HFFc6 (cell line): Measurements from ENCODE around the gene CDC42BPG. TPM values are rescaled to one million over a fixed set of nuclear protein-coding genes. Genes with fewer than 3 reads are reported as not detected.

Experiments used
- DNase-seq: peaks from one replicate; pipeline ENCODE4 v3.0.0-alpha.2; 2018
- H3K27ac Mint-ChIP-seq: 2 replicates; pipeline ENCODE4 v1.8.0; 2020; ENCODE audit warnings: mild to moderate bottlenecking, mixed read lengths
- H3K27me3 Mint-ChIP-seq: 2 replicates; pipeline ENCODE4 v1.8.0; 2021; ENCODE audit warnings: mild to moderate bottlenecking, moderate library complexity, mixed read lengths; ENCODE audit not compliant: insufficient read depth
- H3K36me3 Mint-ChIP-seq: 2 replicates; pipeline ENCODE4 v1.8.0; 2021; ENCODE audit warnings: low read depth, mixed read lengths
- H3K4me1 Mint-ChIP-seq: 2 replicates; pipeline ENCODE4 v1.8.0; 2020; ENCODE audit warnings: low read depth, mixed read lengths
- H3K4me3 Mint-ChIP-seq: 2 replicates; pipeline ENCODE4 v1.8.0; 2020; ENCODE audit warnings: mild to moderate bottlenecking, moderate library complexity, mixed read lengths
- H3K9me3 Mint-ChIP-seq: 2 replicates; pipeline ENCODE4 v1.8.0; 2020; ENCODE audit warnings: mild to moderate bottlenecking, mixed read lengths
- total RNA-seq, 6 experiments: library from RNA; stranded (reverse); fragmentation: NEBNext Ultra II Directional; extraction: Animal tissue kit (Norgen Biotek cat#: 25700); gene quantifications; 2 replicates in 1 of 6; 3 replicates in 5 of 6; pipeline ENCODE4 v1.2.3, GENCODE V29; 2021
- TF ChIP-seq, protein P1 (sequence below): fragments of 200-600 bp; sonication (generic); IDR thresholded peaks from 2 replicates; pipeline ENCODE4 v1.5.0; 2021; ENCODE audit warnings: antibody characterized with exemption, mild to moderate bottlenecking

Gene CDC42BPG
- total RNA-seq, 6 experiments from 2014 or later: 0.02 to 0.21 (median 0.05) TPM; not detected in 1

DNA sequence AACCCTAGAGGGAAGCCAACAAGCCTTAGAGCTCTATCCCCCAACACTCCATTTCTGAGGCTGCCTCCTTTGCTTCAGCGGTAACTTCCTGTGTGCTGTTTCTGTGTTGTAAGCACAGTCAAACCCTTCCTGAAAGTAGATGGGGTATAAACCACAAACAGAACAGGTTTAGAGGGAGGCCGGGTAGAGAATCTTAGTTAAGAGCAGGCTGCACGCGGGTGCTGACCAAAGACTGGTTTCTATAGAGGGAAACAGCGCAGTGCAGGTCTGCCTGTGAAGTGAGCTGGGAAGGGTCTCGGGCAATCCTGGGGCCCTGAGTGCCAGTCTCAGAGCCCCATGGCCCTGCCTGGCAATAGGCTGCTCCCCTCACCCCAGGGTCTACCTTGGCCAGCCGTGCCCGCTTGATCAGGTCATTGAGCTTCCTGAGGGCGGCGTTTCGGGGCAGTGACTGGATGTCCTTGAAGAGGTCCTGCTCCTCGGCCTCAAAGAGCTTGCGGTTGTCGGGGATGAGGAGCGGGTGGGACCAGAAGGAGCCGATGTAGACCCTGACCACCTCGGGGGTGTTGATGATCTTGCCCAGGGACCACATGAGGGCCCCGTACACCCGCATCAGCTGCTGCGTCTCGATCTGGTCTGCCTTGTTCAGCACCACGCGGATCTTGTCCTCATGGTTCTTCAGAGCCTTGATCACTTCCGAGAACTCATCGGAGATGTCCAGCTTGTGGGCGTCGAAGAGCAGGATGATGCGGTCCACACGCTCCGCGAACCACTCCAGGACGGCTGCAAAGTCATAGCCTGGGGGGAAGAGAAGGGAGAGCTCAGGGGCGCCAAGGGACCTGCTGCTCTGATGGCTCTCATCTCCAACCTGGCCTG is 15.3 kb upstream of the CDC42BPG start:
- H3K9me3 Mint-ChIP-seq: no peaks in the 10 kb centered on the region
- H3K4me1 Mint-ChIP-seq: peaks cover 50% of the 10 kb centered on the region
- H3K4me3 Mint-ChIP-seq: no peak overlapping the region
- peaks cover 18% of the 10 kb centered on the region for H3K36me3 Mint-ChIP-seq
- DNase-seq: no peak
- peaks cover 1% of the 10 kb centered on the region; the same call in 1 of the 2 replicates for H3K27me3 Mint-ChIP-seq
- H3K27ac Mint-ChIP-seq: peak overlapping the region; percentile 43; the same call in 1 of the 2 replicates
- TF ChIP-seq, protein P1, sequence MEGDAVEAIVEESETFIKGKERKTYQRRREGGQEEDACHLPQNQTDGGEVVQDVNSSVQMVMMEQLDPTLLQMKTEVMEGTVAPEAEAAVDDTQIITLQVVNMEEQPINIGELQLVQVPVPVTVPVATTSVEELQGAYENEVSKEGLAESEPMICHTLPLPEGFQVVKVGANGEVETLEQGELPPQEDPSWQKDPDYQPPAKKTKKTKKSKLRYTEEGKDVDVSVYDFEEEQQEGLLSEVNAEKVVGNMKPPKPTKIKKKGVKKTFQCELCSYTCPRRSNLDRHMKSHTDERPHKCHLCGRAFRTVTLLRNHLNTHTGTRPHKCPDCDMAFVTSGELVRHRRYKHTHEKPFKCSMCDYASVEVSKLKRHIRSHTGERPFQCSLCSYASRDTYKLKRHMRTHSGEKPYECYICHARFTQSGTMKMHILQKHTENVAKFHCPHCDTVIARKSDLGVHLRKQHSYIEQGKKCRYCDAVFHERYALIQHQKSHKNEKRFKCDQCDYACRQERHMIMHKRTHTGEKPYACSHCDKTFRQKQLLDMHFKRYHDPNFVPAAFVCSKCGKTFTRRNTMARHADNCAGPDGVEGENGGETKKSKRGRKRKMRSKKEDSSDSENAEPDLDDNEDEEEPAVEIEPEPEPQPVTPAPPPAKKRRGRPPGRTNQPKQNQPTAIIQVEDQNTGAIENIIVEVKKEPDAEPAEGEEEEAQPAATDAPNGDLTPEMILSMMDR: no peak

DNA sequence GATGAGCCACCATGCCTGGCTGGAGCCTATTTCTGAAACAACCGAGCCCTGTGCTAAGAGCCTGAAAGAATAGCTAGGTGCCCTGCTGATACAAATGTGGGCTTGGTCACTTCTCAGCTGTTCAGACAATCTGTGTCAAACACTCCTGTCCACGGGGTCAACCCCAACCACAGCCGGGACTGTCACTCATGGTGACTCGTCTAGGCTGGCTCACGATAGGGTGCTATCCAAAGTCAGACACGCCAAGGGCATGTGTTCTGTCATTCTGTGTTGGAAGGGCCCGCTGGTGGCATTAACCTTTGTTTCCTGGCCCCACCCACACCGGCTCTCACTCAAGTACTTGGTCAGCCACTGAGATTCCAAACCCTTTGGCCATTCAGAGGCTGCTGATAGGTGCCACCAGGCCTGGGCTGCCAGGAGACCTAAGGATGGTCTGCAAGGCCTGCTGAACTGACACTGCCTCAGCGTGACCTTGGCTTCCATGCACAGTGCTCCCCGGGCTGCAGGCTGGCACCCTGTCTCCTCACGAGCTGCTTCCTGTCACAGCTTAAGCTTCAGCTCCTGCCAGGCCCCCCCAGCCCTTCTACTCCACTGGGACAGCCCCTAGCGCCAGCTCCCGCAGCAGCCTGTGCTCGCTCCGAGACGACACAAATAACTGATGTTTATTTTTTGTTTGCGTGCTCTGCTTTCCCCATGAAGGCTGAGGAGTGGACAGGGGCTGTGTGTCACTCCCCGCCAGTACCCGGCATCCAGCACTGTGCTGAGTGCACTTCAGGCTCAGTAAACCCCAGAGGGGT is 14.2 kb upstream of the CDC42BPG start:
- DNase-seq: no peak
- Mint-ChIP-seq H3K27me3 (peaks cover 1% of the 10 kb centered on the region; the same call in 1 of the 2 replicates), H3K9me3 (no peaks in the 10 kb centered on the region), H3K36me3 (peaks cover 23% of the 10 kb centered on the region), H3K27ac (no peak overlapping the region), H3K4me3 (no peak overlapping the region), H3K4me1 (peaks cover 45% of the 10 kb centered on the region)
- TF ChIP-seq, protein P1: no peak

DNA sequence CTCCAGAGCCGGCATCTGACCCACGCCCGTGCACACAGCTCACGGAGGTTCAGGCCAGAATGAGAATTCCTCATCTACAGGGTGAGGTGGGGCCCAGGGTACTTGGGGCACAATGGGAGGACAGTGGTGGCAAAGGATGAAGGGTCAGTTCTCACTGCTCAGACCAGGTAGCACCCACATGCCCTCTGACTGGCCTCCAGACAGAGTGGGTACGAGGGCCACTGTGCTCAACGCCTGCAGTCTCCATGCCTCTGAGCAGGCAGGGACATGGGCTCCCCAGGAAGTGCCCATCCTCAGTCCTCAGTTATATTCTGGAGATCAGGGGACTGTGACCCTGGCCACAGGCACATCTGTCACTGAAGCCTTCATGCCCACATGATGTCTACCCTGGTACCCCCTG is 13.0 kb upstream of the CDC42BPG start:
- TF ChIP-seq, protein P1: no peak
- no peaks in the 10 kb centered on the region for H3K27me3 Mint-ChIP-seq
- H3K27ac Mint-ChIP-seq: peak overlapping the region; percentile 71
- DNase-seq: no peak
- H3K36me3 Mint-ChIP-seq: peaks cover 23% of the 10 kb centered on the region
- no peak overlapping the region for H3K4me3 Mint-ChIP-seq
- peaks cover 33% of the 10 kb centered on the region for H3K4me1 Mint-ChIP-seq
- H3K9me3 Mint-ChIP-seq: no peaks in the 10 kb centered on the region

DNA sequence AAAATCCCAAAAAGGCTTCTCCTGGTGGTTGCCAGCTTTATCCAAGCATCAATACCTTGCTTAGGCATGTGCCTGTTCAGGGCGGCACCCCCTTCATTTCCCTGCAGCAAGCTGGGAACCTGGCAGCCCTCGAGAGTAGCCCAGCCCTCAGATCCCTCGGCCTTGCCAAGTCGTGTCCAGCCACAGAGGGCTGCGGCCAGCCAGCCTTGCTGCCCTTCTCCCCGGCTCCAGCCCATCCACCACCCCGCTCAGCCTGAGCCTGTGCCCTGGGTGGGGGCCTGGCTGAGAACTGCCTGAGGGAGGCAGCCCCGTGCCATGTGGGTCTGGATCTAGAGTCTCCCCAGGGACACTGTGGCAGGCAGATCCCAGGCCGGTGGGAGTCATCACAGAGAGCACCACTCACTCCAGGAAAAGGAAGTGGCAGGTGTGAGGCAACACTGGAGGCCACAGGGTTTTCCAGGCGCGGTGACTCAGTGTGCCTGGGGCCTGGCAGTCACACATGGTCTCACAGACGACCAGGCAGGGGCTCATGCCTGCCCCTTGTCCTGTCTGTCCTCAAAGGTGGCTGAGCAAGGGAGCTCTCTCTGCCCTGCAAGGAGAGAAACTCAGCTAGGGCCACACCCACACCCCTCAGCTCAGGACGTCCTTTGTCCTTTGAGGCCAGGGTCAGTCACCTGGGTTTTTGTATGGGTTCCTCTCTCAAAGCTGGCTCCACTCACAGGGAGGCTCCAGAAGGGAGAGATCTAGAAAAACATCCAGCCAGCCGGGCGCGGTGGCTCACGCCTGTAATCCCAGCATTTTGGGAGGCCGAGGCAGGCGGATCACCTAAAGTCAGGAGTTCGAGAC is 12.2 kb upstream of the CDC42BPG start:
- H3K4me3 Mint-ChIP-seq: peak overlapping the region; percentile 39; the same call in 1 of the 2 replicates
- peak; percentile 84 for DNase-seq
- H3K27ac Mint-ChIP-seq: peak overlapping the region; percentile 92
- TF ChIP-seq, protein P1: no peak
- H3K9me3 Mint-ChIP-seq: no peaks in the 10 kb centered on the region
- H3K4me1 Mint-ChIP-seq: peaks cover 36% of the 10 kb centered on the region
- peaks cover 26% of the 10 kb centered on the region for H3K36me3 Mint-ChIP-seq
- peaks cover 2% of the 10 kb centered on the region; the same call in 1 of the 2 replicates for H3K27me3 Mint-ChIP-seq
